Measurements from ENCODE around the gene RAB8A.

Gene RAB8A

DNA sequence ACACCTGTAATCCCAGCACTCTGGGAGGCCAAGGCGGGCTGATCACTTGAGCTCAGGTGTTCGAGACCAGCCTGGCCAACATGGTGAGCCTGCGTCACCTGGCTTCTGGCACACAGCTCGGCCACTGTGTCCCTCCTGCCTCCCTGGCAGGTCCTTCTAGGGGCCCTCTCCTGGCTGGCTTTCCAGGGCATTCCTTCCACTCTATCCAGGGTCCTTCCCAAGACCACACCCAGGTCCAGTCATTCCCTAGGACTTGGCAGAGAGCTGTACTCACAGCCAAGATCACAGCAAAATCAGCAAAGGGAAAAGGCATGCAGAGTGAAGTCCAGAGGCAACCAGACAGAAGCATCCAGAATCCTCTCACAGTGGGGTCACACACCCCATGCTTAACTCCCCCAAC lies 22.1 kb downstream of the RAB8A start:
- H3K9me3 ChIP-seq (ENCODE audit: control insufficient read depth, insufficient read depth, low read length): no peaks in the 10 kb centered on the region
- no peak overlapping the region for H3K9ac ChIP-seq (ENCODE audit: low read depth, low read length)
- H3K4me1 ChIP-seq (ENCODE audit: control insufficient read depth, insufficient read depth, low read length): no peaks in the 10 kb centered on the region
- no peaks in the 10 kb centered on the region for H3K27me3 ChIP-seq (ENCODE audit: control insufficient read depth, insufficient read depth, low read length)
- no peak overlapping the region for H3K27ac ChIP-seq (ENCODE audit: low read depth, low read length)
- no peak overlapping the region for H3K4me3 ChIP-seq (ENCODE audit: low read depth, low read length)
- H3K36me3 ChIP-seq (ENCODE audit: control insufficient read depth, insufficient read depth, low read length): peaks cover 54% of the 10 kb centered on the region

DNA sequence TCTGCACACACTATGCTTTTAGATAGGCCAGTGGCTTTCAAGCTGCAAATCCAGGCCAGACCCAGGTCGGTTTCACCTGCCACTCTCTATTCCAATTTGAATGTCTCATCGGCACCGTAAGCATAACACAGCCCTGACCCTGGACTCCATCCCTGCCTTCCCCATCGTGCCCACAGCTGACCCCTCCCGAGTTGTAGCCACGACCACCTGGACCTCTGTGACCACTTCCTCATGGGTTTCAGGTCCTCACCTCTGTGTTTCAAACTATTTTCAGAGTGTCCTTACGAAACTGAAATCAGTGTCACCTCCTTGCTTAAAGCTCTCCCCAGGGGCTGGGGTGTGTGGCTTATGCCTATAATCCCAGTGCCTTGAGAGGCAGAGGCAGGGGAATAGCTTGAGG lies 22.8 kb downstream of the RAB8A start:
- no peak overlapping the region for H3K4me3 ChIP-seq (ENCODE audit: low read depth, low read length)
- H3K9me3 ChIP-seq (ENCODE audit: control insufficient read depth, insufficient read depth, low read length): no peaks in the 10 kb centered on the region
- no peak overlapping the region for H3K27ac ChIP-seq (ENCODE audit: low read depth, low read length)
- no peak overlapping the region for H3K9ac ChIP-seq (ENCODE audit: low read depth, low read length)
- no peaks in the 10 kb centered on the region for H3K4me1 ChIP-seq (ENCODE audit: control insufficient read depth, insufficient read depth, low read length)
- no peaks in the 10 kb centered on the region for H3K27me3 ChIP-seq (ENCODE audit: control insufficient read depth, insufficient read depth, low read length)
- H3K36me3 ChIP-seq (ENCODE audit: control insufficient read depth, insufficient read depth, low read length): peaks cover 47% of the 10 kb centered on the region

DNA sequence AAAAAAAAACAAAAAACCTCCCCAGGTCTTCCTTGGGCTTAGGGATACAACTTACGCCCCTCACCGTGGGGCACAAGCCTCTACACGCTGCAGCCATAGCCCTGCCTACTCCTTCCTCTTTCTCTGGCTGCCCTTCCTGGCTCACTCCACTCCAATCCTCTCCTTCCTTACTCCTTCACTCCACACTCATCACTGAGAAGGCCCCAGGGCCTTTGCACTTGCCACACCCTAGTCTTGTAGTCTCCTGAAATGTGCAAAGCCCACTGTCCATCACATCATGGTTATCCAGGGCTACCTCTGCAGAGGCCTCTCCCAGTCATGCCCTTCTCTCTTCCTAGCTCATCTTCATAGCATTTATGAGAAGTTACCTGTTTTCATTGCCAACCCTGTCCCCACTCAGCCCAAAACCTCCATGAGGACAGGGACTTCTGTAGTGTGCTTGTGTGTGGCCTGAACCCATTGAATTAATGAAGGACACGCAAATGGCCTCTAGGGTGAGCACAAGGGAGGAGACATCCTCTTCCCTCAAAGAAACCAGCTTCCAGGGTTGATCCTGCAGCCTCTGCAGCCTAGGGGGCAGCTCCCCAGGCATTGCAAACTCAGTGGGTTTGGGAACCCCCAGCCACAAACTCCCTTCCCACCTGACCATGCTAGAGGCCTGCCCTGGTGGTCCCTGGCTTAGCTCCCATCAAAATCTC lies 23.9 kb downstream of the RAB8A start:
- Histone ChIP-seq H3K27me3 (ENCODE audit: control insufficient read depth, insufficient read depth, low read length) (no peaks in the 10 kb centered on the region), H3K9ac (ENCODE audit: low read depth, low read length) (no peak overlapping the region), H3K36me3 (ENCODE audit: control insufficient read depth, insufficient read depth, low read length) (peaks cover 36% of the 10 kb centered on the region), H3K9me3 (ENCODE audit: control insufficient read depth, insufficient read depth, low read length) (no peaks in the 10 kb centered on the region), H3K4me1 (ENCODE audit: control insufficient read depth, insufficient read depth, low read length) (no peaks in the 10 kb centered on the region), H3K4me3 (ENCODE audit: low read depth, low read length) (no peak overlapping the region), H3K27ac (ENCODE audit: low read depth, low read length) (no peak overlapping the region)

DNA sequence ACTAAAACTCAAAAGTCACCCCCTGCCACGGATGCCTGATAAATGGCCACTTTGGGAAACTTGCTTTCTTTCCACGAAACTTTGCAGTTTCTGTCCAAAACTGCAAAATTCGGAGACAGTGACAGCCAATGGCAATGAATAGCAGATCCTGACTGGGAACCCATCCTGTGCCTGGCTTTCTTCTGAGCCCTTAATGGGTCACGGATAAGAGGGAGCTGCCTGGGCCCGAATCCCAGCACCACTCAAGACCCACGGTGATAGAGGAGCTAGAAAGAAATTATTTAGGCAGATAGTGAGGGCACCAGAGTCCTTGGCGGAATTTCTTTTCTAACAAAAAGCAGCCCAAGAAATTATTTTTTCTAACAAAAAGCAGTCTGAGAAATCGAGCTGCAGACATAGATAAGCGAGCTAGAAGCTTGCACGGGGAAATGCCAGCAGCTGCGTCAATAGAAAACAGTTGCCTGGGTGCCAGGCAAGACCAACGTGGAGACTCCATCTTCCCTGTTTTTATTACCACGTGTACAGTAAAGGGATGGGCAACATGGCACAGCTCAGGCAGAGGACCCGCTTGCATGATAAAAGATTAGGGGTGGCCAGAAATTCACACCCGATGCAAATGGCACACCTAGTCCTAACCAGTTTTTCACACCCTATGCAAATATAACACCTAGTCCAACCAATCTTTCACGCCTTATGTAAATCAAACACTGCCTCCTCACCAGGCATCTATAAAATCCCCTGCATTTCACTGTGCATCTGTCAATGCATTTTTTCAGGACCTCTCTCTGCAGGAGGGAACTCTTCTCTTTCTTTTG lies 24.7 kb downstream of the RAB8A start:
- Histone ChIP-seq H3K27ac (ENCODE audit: low read depth, low read length) (no peak overlapping the region), H3K9ac (ENCODE audit: low read depth, low read length) (no peak overlapping the region), H3K36me3 (ENCODE audit: control insufficient read depth, insufficient read depth, low read length) (peaks cover 33% of the 10 kb centered on the region), H3K4me1 (ENCODE audit: control insufficient read depth, insufficient read depth, low read length) (no peaks in the 10 kb centered on the region), H3K9me3 (ENCODE audit: control insufficient read depth, insufficient read depth, low read length) (no peaks in the 10 kb centered on the region), H3K27me3 (ENCODE audit: control insufficient read depth, insufficient read depth, low read length) (no peaks in the 10 kb centered on the region), H3K4me3 (ENCODE audit: low read depth, low read length) (no peak overlapping the region)

DNA sequence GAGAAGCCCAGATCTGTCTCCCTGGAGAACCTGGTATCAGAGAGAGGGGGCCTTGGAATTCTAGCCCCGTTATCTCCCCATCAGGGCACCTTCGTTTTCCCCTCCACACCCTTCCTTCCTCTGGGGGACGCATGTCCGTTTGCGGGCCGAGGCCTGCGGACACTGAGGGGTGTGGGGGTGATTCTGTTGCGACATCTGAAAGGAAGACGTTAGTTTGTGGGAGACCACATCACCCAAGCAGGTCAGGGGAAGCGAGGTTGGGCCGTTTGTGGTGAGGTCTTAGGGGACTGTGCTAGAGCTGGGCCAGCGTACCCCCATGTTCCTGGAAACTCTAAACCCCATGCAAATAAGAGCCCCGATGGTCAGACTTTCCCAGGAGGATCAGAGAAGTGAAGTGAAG lies 28.1 kb downstream of the RAB8A start:
- no peaks in the 10 kb centered on the region for H3K9me3 ChIP-seq (ENCODE audit: control insufficient read depth, insufficient read depth, low read length)
- H3K27ac ChIP-seq (ENCODE audit: low read depth, low read length): no peak overlapping the region
- H3K9ac ChIP-seq (ENCODE audit: low read depth, low read length): no peak overlapping the region
- no peak overlapping the region for H3K4me3 ChIP-seq (ENCODE audit: low read depth, low read length)
- H3K27me3 ChIP-seq (ENCODE audit: control insufficient read depth, insufficient read depth, low read length): no peaks in the 10 kb centered on the region
- peaks cover 8% of the 10 kb centered on the region; the same call in 1 of the 2 replicates for H3K4me1 ChIP-seq (ENCODE audit: control insufficient read depth, insufficient read depth, low read length)
- H3K36me3 ChIP-seq (ENCODE audit: control insufficient read depth, insufficient read depth, low read length): no peaks in the 10 kb centered on the region

DNA sequence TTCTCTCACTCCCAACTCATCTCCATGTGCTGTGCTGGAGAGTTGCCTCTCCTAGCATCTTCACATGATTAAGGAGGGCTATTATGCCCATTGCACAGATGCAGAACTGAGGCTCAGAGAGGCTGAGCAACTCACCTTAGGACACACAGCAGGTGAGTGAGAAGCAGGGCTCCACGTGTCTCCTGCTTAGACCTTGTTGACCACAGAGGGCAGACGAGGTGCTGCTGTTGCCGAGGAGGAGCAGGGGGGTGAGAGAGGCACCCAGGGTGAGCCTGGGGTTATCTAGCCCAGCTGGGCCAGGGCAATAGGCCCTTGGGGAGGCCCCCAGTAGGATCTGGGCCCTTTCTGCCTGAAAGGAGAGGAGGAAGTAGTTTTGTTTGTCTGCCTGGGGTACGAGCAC lies 29.4 kb downstream of the RAB8A start:
- Histone ChIP-seq H3K27ac (ENCODE audit: low read depth, low read length) (no peak overlapping the region), H3K4me1 (ENCODE audit: control insufficient read depth, insufficient read depth, low read length) (peaks cover 8% of the 10 kb centered on the region; the same call in 1 of the 2 replicates), H3K27me3 (ENCODE audit: control insufficient read depth, insufficient read depth, low read length) (no peaks in the 10 kb centered on the region), H3K9me3 (ENCODE audit: control insufficient read depth, insufficient read depth, low read length) (no peaks in the 10 kb centered on the region), H3K36me3 (ENCODE audit: control insufficient read depth, insufficient read depth, low read length) (no peaks in the 10 kb centered on the region), H3K9ac (ENCODE audit: low read depth, low read length) (no peak overlapping the region), H3K4me3 (ENCODE audit: low read depth, low read length) (no peak overlapping the region)

DNA sequence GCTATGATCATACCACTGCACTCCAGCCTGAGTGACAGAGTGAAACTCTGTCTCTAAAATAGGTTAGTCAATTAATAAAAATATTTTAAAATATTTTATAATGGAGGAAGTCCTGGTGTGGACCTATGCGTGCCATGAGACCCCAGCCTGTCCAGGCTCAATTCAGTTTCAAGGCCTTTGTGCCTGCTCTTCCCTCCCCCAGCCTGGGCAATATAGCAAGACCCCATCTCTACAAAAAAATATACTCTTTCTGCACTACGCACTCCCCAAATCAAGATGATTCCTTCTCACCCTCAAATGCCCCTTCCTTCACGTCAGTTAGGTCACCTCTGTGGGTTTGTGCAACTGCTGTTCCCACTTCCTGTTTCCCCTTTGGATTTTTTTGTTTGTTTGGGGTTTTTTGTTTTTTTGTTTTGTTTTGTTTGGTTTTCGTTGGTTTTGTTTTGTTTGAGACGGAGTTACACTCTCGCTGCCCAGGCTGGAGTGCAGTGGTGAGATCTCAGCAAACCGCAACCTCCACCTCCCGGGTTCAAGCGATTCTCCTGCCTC lies 30.4 kb downstream of the RAB8A start:
- no peaks in the 10 kb centered on the region for H3K9me3 ChIP-seq (ENCODE audit: control insufficient read depth, insufficient read depth, low read length)
- no peak overlapping the region for H3K27ac ChIP-seq (ENCODE audit: low read depth, low read length)
- H3K36me3 ChIP-seq (ENCODE audit: control insufficient read depth, insufficient read depth, low read length): no peaks in the 10 kb centered on the region
- H3K27me3 ChIP-seq (ENCODE audit: control insufficient read depth, insufficient read depth, low read length): no peaks in the 10 kb centered on the region
- peaks cover 8% of the 10 kb centered on the region; the same call in 1 of the 2 replicates for H3K4me1 ChIP-seq (ENCODE audit: control insufficient read depth, insufficient read depth, low read length)
- no peak overlapping the region for H3K4me3 ChIP-seq (ENCODE audit: low read depth, low read length)
- no peak overlapping the region for H3K9ac ChIP-seq (ENCODE audit: low read depth, low read length)

DNA sequence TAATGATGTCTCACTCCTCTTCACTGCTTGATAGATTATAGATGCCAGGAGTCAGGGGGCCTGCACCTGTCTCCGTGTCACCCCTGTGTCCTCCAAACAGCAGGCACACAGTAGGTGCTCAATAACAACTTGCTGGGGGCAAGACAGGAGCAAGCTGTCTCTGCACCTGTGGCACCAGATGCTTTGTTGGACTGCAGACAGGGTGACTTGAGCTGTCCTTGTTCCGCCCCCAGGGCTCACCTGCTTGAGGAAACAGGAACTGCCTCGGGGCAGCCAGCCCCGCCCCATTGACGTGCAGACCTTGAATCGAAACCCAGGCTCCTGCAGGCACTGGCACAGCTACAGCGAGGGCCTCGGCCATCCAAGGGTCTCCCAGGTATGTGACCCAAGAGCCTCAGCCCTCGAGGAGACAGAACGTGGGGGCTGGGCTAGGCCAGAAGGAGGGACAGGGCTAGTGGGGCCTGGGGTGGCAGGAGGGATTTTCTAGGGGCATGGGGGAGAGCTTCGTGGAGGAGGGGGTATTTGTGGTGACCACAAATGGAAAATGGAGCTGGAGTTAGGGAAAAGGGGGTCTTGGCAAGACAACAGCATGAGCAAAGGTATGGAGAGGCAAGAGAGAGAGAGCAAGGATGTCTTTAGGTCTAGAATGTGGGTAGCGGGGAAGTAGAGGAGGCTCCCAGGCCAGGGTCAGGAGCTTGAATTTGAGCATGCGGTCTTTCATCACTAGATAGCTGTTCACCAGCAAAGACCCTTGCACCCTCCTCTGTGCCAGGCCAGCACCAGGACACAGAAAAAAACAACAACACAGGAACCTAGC lies 31.9 kb downstream of the RAB8A start, which contains the start of gene HSH2D:
TSS of gene HSH2D (plus strand) at position 287 of the 817 bp plus-strand sequence. CDS start 5,066 bp downstream, outside the sequence.
- no peak within 1 kb of the TSS for H3K9ac ChIP-seq (ENCODE audit: low read depth, low read length)
- H3K9me3 ChIP-seq (ENCODE audit: control insufficient read depth, insufficient read depth, low read length): no peaks in the 10 kb centered on the region
- peaks cover 8% of the 10 kb centered on the region; the same call in 1 of the 2 replicates for H3K4me1 ChIP-seq (ENCODE audit: control insufficient read depth, insufficient read depth, low read length)
- no peak within 1 kb of the TSS; the same call in 1 of the 2 replicates for H3K4me3 ChIP-seq (ENCODE audit: low read depth, low read length)
- no peak within 1 kb of the TSS for H3K27ac ChIP-seq (ENCODE audit: low read depth, low read length)
- no peaks in the 10 kb centered on the region for H3K27me3 ChIP-seq (ENCODE audit: control insufficient read depth, insufficient read depth, low read length)
- H3K36me3 ChIP-seq (ENCODE audit: control insufficient read depth, insufficient read depth, low read length): no peaks in the 10 kb centered on the region

DNA sequence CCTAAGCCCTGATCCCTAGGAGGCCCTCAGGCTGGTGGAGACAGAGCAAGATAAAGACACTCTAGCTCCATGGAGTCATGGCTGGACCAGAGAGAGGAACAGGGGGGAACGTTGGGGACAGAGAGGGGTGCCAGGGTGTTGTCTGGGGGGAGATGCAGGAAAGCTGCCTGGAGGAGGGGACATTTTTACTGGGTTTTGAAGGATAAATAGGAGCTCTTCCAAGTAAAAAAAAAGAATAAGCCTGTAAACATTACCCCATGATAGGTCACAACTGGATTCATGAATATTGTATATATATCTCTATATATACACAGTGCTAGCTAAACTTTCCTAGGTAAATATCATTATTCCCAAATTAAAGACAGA lies 32.5 kb downstream of the RAB8A start:
- no peaks in the 10 kb centered on the region for H3K36me3 ChIP-seq (ENCODE audit: control insufficient read depth, insufficient read depth, low read length)
- H3K4me3 ChIP-seq (ENCODE audit: low read depth, low read length): no peak overlapping the region
- H3K4me1 ChIP-seq (ENCODE audit: control insufficient read depth, insufficient read depth, low read length): peaks cover 8% of the 10 kb centered on the region; the same call in 1 of the 2 replicates
- no peaks in the 10 kb centered on the region for H3K27me3 ChIP-seq (ENCODE audit: control insufficient read depth, insufficient read depth, low read length)
- H3K9ac ChIP-seq (ENCODE audit: low read depth, low read length): no peak overlapping the region
- H3K9me3 ChIP-seq (ENCODE audit: control insufficient read depth, insufficient read depth, low read length): no peaks in the 10 kb centered on the region
- no peak overlapping the region for H3K27ac ChIP-seq (ENCODE audit: low read depth, low read length)

DNA sequence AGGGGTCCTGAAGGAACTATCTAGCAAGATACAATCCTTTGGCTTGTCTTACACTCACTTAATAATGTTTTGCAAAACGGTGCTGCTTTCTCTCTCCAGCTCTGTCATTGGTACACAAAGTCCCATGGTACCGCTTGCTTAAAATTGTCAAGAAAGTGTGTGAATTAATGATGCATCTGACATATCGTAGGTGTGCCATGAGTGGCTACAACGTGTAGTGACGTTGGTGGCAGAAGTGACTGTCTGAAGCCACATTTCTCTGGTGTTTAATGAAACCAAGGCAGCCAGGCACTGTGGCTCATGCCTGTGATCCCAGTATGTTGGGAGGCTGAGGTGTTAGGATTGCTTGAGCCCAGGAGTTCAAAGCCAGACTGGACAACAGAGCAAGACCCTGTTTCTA lies 34.4 kb downstream of the RAB8A start:
- no peaks in the 10 kb centered on the region for H3K9me3 ChIP-seq (ENCODE audit: control insufficient read depth, insufficient read depth, low read length)
- H3K9ac ChIP-seq (ENCODE audit: low read depth, low read length): no peak overlapping the region
- no peak overlapping the region for H3K4me3 ChIP-seq (ENCODE audit: low read depth, low read length)

More for the DNA sequence above, 34.4 kb downstream of the RAB8A start:
- H3K4me1 ChIP-seq (ENCODE audit: control insufficient read depth, insufficient read depth, low read length): peaks cover 8% of the 10 kb centered on the region; the same call in 1 of the 2 replicates
- no peak overlapping the region for H3K27ac ChIP-seq (ENCODE audit: low read depth, low read length)
- no peaks in the 10 kb centered on the region for H3K27me3 ChIP-seq (ENCODE audit: control insufficient read depth, insufficient read depth, low read length)
- H3K36me3 ChIP-seq (ENCODE audit: control insufficient read depth, insufficient read depth, low read length): no peaks in the 10 kb centered on the region
